GM12878 (cell line): ENCODE data around the gene SNAP29. TPM values are rescaled to one million over a fixed set of nuclear protein-coding genes. Genes with fewer than 3 reads are reported as not detected.

Experiments used
- ATAC-seq: fragments of 200-7000 bp; cut with Tn5 transposase; 3 replicates; pipeline ENCODE4 v1.9.1; 2020; ENCODE audit warnings: mild to moderate bottlenecking, moderate library complexity
- BruUV-seq: library from RNA; stranded (reverse); fragments of 400-500 nt; replicated peaks from 2 replicates; lab custom pipeline; 2021; lab: Mats Ljungman, UMichigan
- CTCF ChIA-PET: fragments of 300-600 bp; sonication (Branson Sonifier 250); formaldehyde crosslinking; extraction: SDS; loops from one replicate; lab custom pipeline; 2021; ENCODE audit warnings: inconsistent platforms; lab: Yijun Ruan, JAX
- POLR2A ChIA-PET: fragments of 350-600 bp; formaldehyde crosslinking; extraction: SDS; loops from one replicate; lab custom pipeline; 2021; ENCODE audit warnings: inconsistent platforms; lab: Charles Lee
- RAD21 ChIA-PET: fragments of 300-600 bp; sonication (Branson Sonifier 250); formaldehyde crosslinking; loops from one replicate; lab custom pipeline; 2023; ENCODE audit warnings: antibody characterized with exemption; ENCODE audit not compliant: unreplicated experiment; lab: Charles Lee
- SMC1A ChIA-PET: fragments of 300-600 bp; sonication (Branson Sonifier 250); formaldehyde crosslinking; loops from one replicate; lab custom pipeline; 2023; ENCODE audit not compliant: unreplicated experiment, uncharacterized antibody; lab: Charles Lee
- DNase-seq: peaks from one replicate; pipeline ENCODE4 v3.0.0-alpha.2; 2011; ENCODE audit warnings: low read depth, low spot score
- FAIRE-seq: peaks from 3 replicates; lab custom pipeline; 2011; peaks lifted over from hg19 to GRCh38; lab: Jason Lieb, UNC
- H2AFZ ChIP-seq: 2 replicates; pipeline ENCODE4 v1.6.0; 2011; ENCODE audit warnings: low read depth, low read length, control low read depth; ENCODE audit not compliant: control insufficient read depth
- H3K27ac ChIP-seq: 2 replicates; pipeline ENCODE4 v1.5.1; 2011; ENCODE audit warnings: control low read depth; ENCODE audit not compliant: control insufficient read depth, insufficient read depth
- H3K27me3 ChIP-seq, 2 experiments: replicated peaks in 1 of 2; 2 replicates each; pipeline versions ENCODE4 v1.6.0 to v1.6.1; 2011; ENCODE audit warnings: low read length in 1 of 2; ENCODE audit not compliant: control insufficient read depth in 2 of 2, insufficient read depth in 2 of 2
- H3K36me3 ChIP-seq, 2 experiments: 2 replicates each; pipeline ENCODE4 v1.5.1; 2011; ENCODE audit warnings: low read length in 1 of 2; ENCODE audit not compliant: control insufficient read depth in 2 of 2, insufficient read depth in 2 of 2
- H3K4me1 ChIP-seq: 2 replicates; pipeline ENCODE4 v1.6.1; 2011; ENCODE audit warnings: mild to moderate bottlenecking, low read length, moderate library complexity, mixed read lengths; ENCODE audit not compliant: control insufficient read depth, insufficient read depth
- H3K4me2 ChIP-seq: 2 replicates; pipeline ENCODE4 v1.6.0; 2011; ENCODE audit warnings: control low read depth; ENCODE audit not compliant: control insufficient read depth, insufficient read depth
- H3K4me3 ChIP-seq: fragments of 200-600 bp; sonication (generic); 2 replicates; pipeline ENCODE4 v1.5.1; 2016
- H3K79me2 ChIP-seq: 2 replicates; pipeline ENCODE4 v1.6.0; 2011; ENCODE audit warnings: low read length; ENCODE audit not compliant: control insufficient read depth, insufficient read depth
- H3K9ac ChIP-seq: 2 replicates; pipeline ENCODE4 v1.8.0; 2011; ENCODE audit warnings: low read length, control low read depth, mixed read lengths; ENCODE audit not compliant: control insufficient read depth, insufficient read depth
- H3K9me3 ChIP-seq: replicated peaks from 3 replicates; pipeline ENCODE4 v1.5.1; 2011; ENCODE audit warnings: mild to moderate bottlenecking, low read length; ENCODE audit not compliant: control insufficient read depth, insufficient read depth
- H4K20me1 ChIP-seq: 2 replicates; pipeline ENCODE4 v1.6.0; 2011; ENCODE audit not compliant: control insufficient read depth, insufficient read depth
- ATF7 ChIP-seq: fragments of 450-650 bp; IDR thresholded peaks from 2 replicates; pipeline ENCODE4 v1.6.1; 2016; ENCODE audit warnings: low read depth, mild to moderate bottlenecking
- CTCF ChIP-seq, 3 experiments: IDR thresholded peaks in 2 of 3; conservative IDR thresholded peaks in 1 of 3; 2 replicates each; pipeline ENCODE4 v1.5.1; 2011; ENCODE audit warnings: low read depth in 3 of 3, low read length in 3 of 3, mild to moderate bottlenecking in 3 of 3, control low read depth in 2 of 3, moderate library complexity in 2 of 3, inconsistent platforms in 1 of 3, mixed read lengths in 1 of 3; ENCODE audit not compliant: control insufficient read depth in 2 of 3, insufficient read depth in 1 of 3; ENCODE audit errors: extremely low read depth in 1 of 3
- NR2C2 ChIP-seq: IDR thresholded peaks from 2 replicates; pipeline ENCODE4 v1.6.1; 2011; ENCODE audit warnings: borderline replicate concordance, low read depth; ENCODE audit not compliant: control insufficient read depth, insufficient read length
- PML ChIP-seq: IDR thresholded peaks from 2 replicates; pipeline ENCODE4 v1.6.1; 2012; ENCODE audit warnings: low read length, inconsistent platforms
- SIN3A ChIP-seq: IDR thresholded peaks from 2 replicates; pipeline ENCODE4 v1.6.1; 2012; ENCODE audit warnings: low read depth, low read length, improper control_type of control experiment
- SMARCA5 ChIP-seq: fragments of 450-650 bp; IDR thresholded peaks from 2 replicates; pipeline ENCODE4 v1.6.1; 2017; ENCODE audit warnings: mild to moderate bottlenecking
- ZNF217 ChIP-seq: fragments of 450-650 bp; IDR thresholded peaks from 2 replicates; pipeline ENCODE4 v1.6.1; 2017; ENCODE audit warnings: antibody characterized with exemption, mild to moderate bottlenecking
- ZSCAN29 ChIP-seq: fragments of 450-650 bp; IDR thresholded peaks from 2 replicates; pipeline ENCODE4 v1.6.1; 2017; ENCODE audit warnings: mild to moderate bottlenecking, moderate library complexity
- WGBS: methylation state at CpG from one replicate; pipeline ENCODE4 v1.1.6; 2016; ENCODE audit warnings: low lambda C conversion rate; ENCODE audit not compliant: insufficient replicate concordance, insufficient coverage; ENCODE audit errors: missing lambda C conversion rate; 5-methylcytosine and 5-hydroxymethylcytosine counted together
- in situ Hi-C: fragments of 300-500 bp; cut with MboI; formaldehyde crosslinking; loops from 9 replicates; pipeline ENCODE4 v1.14.3; 2018; ENCODE audit warnings: mixed read lengths
- intact Hi-C: fragments of 100-400 bp; cut with micrococcal nuclease; formaldehyde crosslinking; loops from one replicate; pipeline ENCODE4 v1.14.2; 2022; ENCODE audit not compliant: unreplicated experiment
- polyA plus RNA-seq, 11 experiments: library from polyadenylated mRNA; depleted of rRNA in 4 of 11; unstranded in 6 of 11; stranded (reverse) in 5 of 11; fragments of >200 nt; fragmentation: Nextera tagmentation in 4 of 11; fragmentation: Illumina TruSeq in 1 of 11; extraction: Ambion mirVana in 4 of 11; extraction: Trizol in 1 of 11; gene quantifications; 1 replicate in 1 of 11; 2 replicates in 10 of 11; pipeline versions ENCODE4 v1.2.1 to v1.2.3, GENCODE V29; 2011 to 2016; ENCODE audit warnings: inconsistent platforms in 2 of 11, missing spikeins in 2 of 11, low read depth in 1 of 11
- total RNA-seq, 4 experiments: library from RNA; depleted of rRNA in 3 of 4; stranded (reverse); fragments of >200 nt in 3 of 4; fragmentation: Illumina TruSeq in 1 of 4; extraction: Trizol in 1 of 4; gene quantifications; 2 replicates each; pipeline versions ENCODE4 v1.2.1 to v1.2.3, GENCODE V29; 2013 to 2021
- TF ChIP-seq, protein P1 (sequence below): fragments of 450-650 bp; IDR thresholded peaks from 2 replicates; pipeline ENCODE4 v1.6.1; 2017; ENCODE audit warnings: mild to moderate bottlenecking, moderate library complexity
- TF ChIP-seq, protein P2 (sequence below): IDR thresholded peaks from 2 replicates; pipeline ENCODE4 v1.6.1; 2012; ENCODE audit warnings: improper control_type of control experiment, low read depth, low read length; ENCODE audit not compliant: insufficient replicate concordance

The SNAP29 gene
- total and polyA plus RNA-seq, 10 of the 15 experiments (the other 5 are each of a cell fraction or from before 2014, with no cell fraction given) = 4.7 to 45.7 (median 27.9) TPM

DNA sequence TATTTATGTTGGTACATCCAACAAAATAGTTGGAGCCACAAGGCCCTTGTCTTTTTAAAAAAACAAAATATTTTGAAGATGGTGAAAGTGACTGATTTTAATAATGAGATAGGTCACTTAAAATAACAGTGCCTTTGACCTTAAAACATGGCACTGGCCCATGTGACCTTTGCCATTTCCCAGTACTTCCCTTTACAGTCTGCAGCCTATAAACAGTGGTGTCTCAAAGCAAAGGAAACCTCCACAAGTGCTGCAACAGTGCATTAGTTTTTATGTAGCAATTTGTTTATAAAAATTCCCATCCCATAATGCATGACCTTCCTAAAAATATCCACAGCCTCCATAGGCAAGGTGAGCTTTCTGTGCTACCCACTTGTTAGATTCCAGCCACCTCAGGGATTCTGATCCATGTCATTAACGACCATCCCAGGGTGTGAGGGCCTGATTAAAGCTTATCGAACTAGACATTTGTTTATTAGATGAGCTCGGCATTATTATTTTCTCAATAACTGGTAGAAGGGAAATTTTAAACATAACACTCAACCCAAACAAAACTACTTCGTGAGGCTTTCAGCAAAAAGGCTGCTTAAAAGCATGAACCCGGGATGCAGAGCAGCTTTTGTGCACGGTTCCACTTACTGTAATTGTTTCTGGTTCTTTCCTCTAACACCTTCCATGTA lies 30.4 kb downstream of the SNAP29 start (continued):
- no peak for TF ChIP-seq SMARCA5

DNA sequence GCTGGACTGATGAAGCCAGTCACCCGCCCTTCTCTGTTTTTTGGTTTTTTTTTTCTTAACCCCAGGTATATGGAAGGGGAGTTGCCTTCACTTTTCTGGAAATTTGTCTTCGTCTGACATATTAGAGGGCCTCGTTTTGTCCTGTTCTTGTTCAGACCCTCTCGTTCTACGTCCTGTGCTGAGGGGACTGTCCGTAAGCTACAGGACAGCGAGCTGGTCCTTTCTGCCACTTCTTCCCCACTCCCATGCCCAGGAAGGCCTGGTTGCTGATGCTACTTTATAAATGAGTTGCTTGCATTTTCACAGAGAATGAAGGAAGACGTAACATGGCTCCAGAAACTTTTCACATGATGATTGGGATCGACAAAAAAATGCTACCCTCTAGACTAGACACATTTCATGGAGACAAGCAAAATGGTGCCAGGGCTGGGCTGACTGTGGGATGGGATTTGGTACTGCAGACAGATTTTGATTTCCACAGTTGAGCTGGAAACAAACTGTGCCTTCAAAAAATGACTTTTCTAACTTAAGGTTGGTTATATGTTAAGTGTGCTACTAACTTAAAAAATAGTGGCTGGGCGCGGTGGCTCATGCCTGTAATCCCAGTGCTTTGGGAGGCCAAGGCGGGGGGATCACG lies 31.2 kb downstream of the SNAP29 start:
- POLR2A ChIA-PET = no interaction called here
- CTCF ChIA-PET = no interaction called here
- SMC1A ChIA-PET = no interaction called here
- Histone ChIP-seq H3K27me3 (no peaks in the 10 kb centered on the region), H4K20me1 (no peaks in the 10 kb centered on the region), H3K4me3 (no peak overlapping the region), H3K9ac (no peak overlapping the region), H3K79me2 (no peaks in the 10 kb centered on the region), H3K4me1 (no peaks in the 10 kb centered on the region), H3K36me3 (peaks cover 4% of the 10 kb centered on the region in 2 experiments), H3K27ac (no peak overlapping the region), H2AFZ (no peak overlapping the region), H3K4me2 (no peak overlapping the region), H3K9me3 (no peaks in the 10 kb centered on the region)
- in situ Hi-C loops = no loop called here
- 88% methylated on average over 13 of the region's 13 CpGs for WGBS
- FAIRE-seq (no peak), DNase-seq (no peak), ATAC-seq (no peak)
- RAD21 ChIA-PET = no interaction called here
- no TSS peak for BruUV-seq
- intact Hi-C loops = no loop called here
- no peak for TF ChIP-seq NR2C2
- TF ChIP-seq PML = no peak
- no peak for TF ChIP-seq CTCF (IDR thresholded peaks at IDR 0.05 in 2 of 3, conservative IDR thresholded peaks at IDR 0.05 in 1 of 3; ENCODE audit: control insufficient read depth in 2 of 3, extremely low read depth in 1 of 3, insufficient read depth in 1 of 3, low read depth in 3 of 3, low read length in 3 of 3)
- TF ChIP-seq, protein P1, sequence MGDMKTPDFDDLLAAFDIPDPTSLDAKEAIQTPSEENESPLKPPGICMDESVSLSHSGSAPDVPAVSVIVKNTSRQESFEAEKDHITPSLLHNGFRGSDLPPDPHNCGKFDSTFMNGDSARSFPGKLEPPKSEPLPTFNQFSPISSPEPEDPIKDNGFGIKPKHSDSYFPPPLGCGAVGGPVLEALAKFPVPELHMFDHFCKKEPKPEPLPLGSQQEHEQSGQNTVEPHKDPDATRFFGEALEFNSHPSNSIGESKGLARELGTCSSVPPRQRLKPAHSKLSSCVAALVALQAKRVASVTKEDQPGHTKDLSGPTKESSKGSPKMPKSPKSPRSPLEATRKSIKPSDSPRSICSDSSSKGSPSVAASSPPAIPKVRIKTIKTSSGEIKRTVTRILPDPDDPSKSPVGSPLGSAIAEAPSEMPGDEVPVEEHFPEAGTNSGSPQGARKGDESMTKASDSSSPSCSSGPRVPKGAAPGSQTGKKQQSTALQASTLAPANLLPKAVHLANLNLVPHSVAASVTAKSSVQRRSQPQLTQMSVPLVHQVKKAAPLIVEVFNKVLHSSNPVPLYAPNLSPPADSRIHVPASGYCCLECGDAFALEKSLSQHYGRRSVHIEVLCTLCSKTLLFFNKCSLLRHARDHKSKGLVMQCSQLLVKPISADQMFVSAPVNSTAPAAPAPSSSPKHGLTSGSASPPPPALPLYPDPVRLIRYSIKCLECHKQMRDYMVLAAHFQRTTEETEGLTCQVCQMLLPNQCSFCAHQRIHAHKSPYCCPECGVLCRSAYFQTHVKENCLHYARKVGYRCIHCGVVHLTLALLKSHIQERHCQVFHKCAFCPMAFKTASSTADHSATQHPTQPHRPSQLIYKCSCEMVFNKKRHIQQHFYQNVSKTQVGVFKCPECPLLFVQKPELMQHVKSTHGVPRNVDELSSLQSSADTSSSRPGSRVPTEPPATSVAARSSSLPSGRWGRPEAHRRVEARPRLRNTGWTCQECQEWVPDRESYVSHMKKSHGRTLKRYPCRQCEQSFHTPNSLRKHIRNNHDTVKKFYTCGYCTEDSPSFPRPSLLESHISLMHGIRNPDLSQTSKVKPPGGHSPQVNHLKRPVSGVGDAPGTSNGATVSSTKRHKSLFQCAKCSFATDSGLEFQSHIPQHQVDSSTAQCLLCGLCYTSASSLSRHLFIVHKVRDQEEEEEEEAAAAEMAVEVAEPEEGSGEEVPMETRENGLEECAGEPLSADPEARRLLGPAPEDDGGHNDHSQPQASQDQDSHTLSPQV = no peak
- TF ChIP-seq, protein P2, sequence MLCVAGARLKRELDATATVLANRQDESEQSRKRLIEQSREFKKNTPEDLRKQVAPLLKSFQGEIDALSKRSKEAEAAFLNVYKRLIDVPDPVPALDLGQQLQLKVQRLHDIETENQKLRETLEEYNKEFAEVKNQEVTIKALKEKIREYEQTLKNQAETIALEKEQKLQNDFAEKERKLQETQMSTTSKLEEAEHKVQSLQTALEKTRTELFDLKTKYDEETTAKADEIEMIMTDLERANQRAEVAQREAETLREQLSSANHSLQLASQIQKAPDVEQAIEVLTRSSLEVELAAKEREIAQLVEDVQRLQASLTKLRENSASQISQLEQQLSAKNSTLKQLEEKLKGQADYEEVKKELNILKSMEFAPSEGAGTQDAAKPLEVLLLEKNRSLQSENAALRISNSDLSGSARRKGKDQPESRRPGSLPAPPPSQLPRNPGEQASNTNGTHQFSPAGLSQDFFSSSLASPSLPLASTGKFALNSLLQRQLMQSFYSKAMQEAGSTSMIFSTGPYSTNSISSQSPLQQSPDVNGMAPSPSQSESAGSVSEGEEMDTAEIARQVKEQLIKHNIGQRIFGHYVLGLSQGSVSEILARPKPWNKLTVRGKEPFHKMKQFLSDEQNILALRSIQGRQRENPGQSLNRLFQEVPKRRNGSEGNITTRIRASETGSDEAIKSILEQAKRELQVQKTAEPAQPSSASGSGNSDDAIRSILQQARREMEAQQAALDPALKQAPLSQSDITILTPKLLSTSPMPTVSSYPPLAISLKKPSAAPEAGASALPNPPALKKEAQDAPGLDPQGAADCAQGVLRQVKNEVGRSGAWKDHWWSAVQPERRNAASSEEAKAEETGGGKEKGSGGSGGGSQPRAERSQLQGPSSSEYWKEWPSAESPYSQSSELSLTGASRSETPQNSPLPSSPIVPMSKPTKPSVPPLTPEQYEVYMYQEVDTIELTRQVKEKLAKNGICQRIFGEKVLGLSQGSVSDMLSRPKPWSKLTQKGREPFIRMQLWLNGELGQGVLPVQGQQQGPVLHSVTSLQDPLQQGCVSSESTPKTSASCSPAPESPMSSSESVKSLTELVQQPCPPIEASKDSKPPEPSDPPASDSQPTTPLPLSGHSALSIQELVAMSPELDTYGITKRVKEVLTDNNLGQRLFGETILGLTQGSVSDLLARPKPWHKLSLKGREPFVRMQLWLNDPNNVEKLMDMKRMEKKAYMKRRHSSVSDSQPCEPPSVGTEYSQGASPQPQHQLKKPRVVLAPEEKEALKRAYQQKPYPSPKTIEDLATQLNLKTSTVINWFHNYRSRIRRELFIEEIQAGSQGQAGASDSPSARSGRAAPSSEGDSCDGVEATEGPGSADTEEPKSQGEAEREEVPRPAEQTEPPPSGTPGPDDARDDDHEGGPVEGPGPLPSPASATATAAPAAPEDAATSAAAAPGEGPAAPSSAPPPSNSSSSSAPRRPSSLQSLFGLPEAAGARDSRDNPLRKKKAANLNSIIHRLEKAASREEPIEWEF = no peak
- no peak for TF ChIP-seq ZSCAN29
- TF ChIP-seq SIN3A = no peak
- no peak for TF ChIP-seq ATF7
- no peak for TF ChIP-seq ZNF217
